ENCODE data around the gene NFKB2. TPM values are rescaled to one million over a fixed set of nuclear protein-coding genes. Genes with fewer than 3 reads are reported as not detected.
A peak's percentile ranks its signal among the peaks of the same experiment; 100 is the strongest.

NFKB2 gene
- total and polyA plus RNA-seq, 8 donors: 17.0 to 58.0 (median 26.5) TPM

- FAIRE-seq: no peak
- H3K36me3 ChIP-seq: no peaks in the 10 kb centered on the region
- peaks cover 0 to 5% (median 0%) of the 10 kb centered on the region in 3 donors for H3K4me1 ChIP-seq
- intact Hi-C loops (cut with DNase I): no loop called here
- H3K4me3 ChIP-seq: peak overlapping the region in 1 of 4 donors; percentile 29
- WGBS, 2 donors: 53 to 61% methylated on average over 6 of the region's 6 CpGs
- no peak overlapping the region for H3K27ac ChIP-seq
- no peak for ATAC-seq
- TF ChIP-seq, protein P1, sequence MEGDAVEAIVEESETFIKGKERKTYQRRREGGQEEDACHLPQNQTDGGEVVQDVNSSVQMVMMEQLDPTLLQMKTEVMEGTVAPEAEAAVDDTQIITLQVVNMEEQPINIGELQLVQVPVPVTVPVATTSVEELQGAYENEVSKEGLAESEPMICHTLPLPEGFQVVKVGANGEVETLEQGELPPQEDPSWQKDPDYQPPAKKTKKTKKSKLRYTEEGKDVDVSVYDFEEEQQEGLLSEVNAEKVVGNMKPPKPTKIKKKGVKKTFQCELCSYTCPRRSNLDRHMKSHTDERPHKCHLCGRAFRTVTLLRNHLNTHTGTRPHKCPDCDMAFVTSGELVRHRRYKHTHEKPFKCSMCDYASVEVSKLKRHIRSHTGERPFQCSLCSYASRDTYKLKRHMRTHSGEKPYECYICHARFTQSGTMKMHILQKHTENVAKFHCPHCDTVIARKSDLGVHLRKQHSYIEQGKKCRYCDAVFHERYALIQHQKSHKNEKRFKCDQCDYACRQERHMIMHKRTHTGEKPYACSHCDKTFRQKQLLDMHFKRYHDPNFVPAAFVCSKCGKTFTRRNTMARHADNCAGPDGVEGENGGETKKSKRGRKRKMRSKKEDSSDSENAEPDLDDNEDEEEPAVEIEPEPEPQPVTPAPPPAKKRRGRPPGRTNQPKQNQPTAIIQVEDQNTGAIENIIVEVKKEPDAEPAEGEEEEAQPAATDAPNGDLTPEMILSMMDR (IDR thresholded peaks at IDR 0.05): no peak
- H3K9me3 ChIP-seq: no peaks in the 10 kb centered on the region
- no peaks in the 10 kb centered on the region for H3K27me3 ChIP-seq
- DNase-seq: no peak
Observed at GRCh38 chr10:102436312-102436711, 40.8 kb downstream of the NFKB2 start.

GRCh38 chr10:102437515-102437914 is 42.0 kb downstream of the NFKB2 start:
- WGBS, 2 donors: 84 to 88% methylated on average over 3 of the region's 3 CpGs
- no peak for FAIRE-seq
- intact Hi-C loops (cut with DNase I): no loop called here
- Histone ChIP-seq H3K27ac (no peak overlapping the region), H3K4me1 (no peaks in the 10 kb centered on the region), H3K4me3 (no peak overlapping the region), H3K9me3 (no peaks in the 10 kb centered on the region), H3K27me3 (no peaks in the 10 kb centered on the region), H3K36me3 (no peaks in the 10 kb centered on the region)
- no peak for DNase-seq
- no peak for ATAC-seq
- TF ChIP-seq, protein P1 (IDR thresholded peaks at IDR 0.05): no peak

GRCh38 chr10:102438374-102438773 is 42.9 kb downstream of the NFKB2 start:
- Histone ChIP-seq H3K4me3 (no peak overlapping the region), H3K4me1 (no peaks in the 10 kb centered on the region), H3K27ac (no peak overlapping the region), H3K9me3 (no peaks in the 10 kb centered on the region), H3K36me3 (no peaks in the 10 kb centered on the region), H3K27me3 (no peaks in the 10 kb centered on the region)
- ATAC-seq (no peak), FAIRE-seq (no peak), DNase-seq (no peak)
- TF ChIP-seq, protein P1 (IDR thresholded peaks at IDR 0.05): no peak
- WGBS, 2 donors: 66 to 86% methylated on average over 1 of the region's 1 CpG
- intact Hi-C loops (cut with DNase I): no loop called here

- no peaks in the 10 kb centered on the region for H3K9me3 ChIP-seq
- DNase-seq (no peak), FAIRE-seq (no peak), ATAC-seq (no peak)
- H3K4me3 ChIP-seq: no peak overlapping the region
- TF ChIP-seq, protein P1 (IDR thresholded peaks at IDR 0.05): no peak
- H3K27ac ChIP-seq: no peak overlapping the region
- H3K4me1 ChIP-seq: peaks cover 0 to 5% (median 0%) of the 10 kb centered on the region in 3 donors
- intact Hi-C loops (cut with DNase I): no loop called here
- WGBS, 2 donors: 55 to 64% methylated on average over 2 of the region's 2 CpGs
- H3K27me3 ChIP-seq: no peaks in the 10 kb centered on the region
- no peaks in the 10 kb centered on the region for H3K36me3 ChIP-seq
Observed at GRCh38 chr10:102444851-102445250, 49.3 kb downstream of the NFKB2 start.

- peak; percentile 79 to 88 (median 84) for ATAC-seq
- Histone ChIP-seq H3K27me3 (no peaks in the 10 kb centered on the region), H3K36me3 (no peaks in the 10 kb centered on the region), H3K27ac (peak overlapping the region; percentile 79 to 91 (median 86)), H3K9me3 (no peaks in the 10 kb centered on the region), H3K4me3 (peak overlapping the region; percentile 70 to 94 (median 86)), H3K4me1 (peaks cover 0 to 5% (median 0%) of the 10 kb centered on the region in 3 donors)
- 5% methylated on average over 29 to 30 of the region's 30 CpGs for WGBS, 2 donors
- TF ChIP-seq, protein P1 (IDR thresholded peaks at IDR 0.05): no peak
- DNase-seq: peak; percentile 80 to 92 (median 88)
- no peak for FAIRE-seq
- intact Hi-C loops (cut with DNase I): no loop called here
Observed at GRCh38 chr10:102449321-102450123, 54.0 kb downstream of the NFKB2 start.
